Heart left ventricle (tissue), 16 donors: Measurements from ENCODE around the gene ATXN7L1. TPM values are rescaled to one million over a fixed set of nuclear protein-coding genes. Genes with fewer than 3 reads are reported as not detected.

Source experiments
- ATAC-seq, 4 donors: fragments of 200-7000 bp; cut with Tn5 transposase; one replicate each; pipeline ENCODE4 v1.9.1; 2020 to 2022; ENCODE audit warnings: moderate library complexity in 4 of 4, mild to moderate bottlenecking in 3 of 4, moderate number of reproducible peaks in 1 of 4
- DNase-seq, 5 donors: peaks; one replicate each; pipeline ENCODE4 v3.0.0-alpha.2; 2020
- H3K27ac ChIP-seq, 12 donors: fragments of 200-600 bp; sonication (generic) in 4 of 12; one replicate each; pipeline versions ENCODE4 v1.5.0 to v1.8.0; 2016 to 2022; ENCODE audit warnings: mild to moderate bottlenecking in 2 of 12
- H3K27me3 ChIP-seq, 9 donors: fragments of 200-600 bp; sonication (generic) in 2 of 9; one replicate each; pipeline versions ENCODE4 v1.5.1 to v1.8.0; 2016 to 2022; ENCODE audit warnings: mild to moderate bottlenecking in 3 of 9
- H3K36me3 ChIP-seq, 9 donors: fragments of 200-600 bp; sonication (generic) in 2 of 9; one replicate each; pipeline versions ENCODE4 v1.5.0 to v1.8.0; 2018 to 2022; ENCODE audit warnings: mild to moderate bottlenecking in 2 of 9
- H3K4me1 ChIP-seq, 12 donors: fragments of 200-600 bp; sonication (generic) in 4 of 12; one replicate each; pipeline versions ENCODE4 v1.5.0 to v1.8.0; 2016 to 2022; ENCODE audit warnings: mild to moderate bottlenecking in 3 of 12
- H3K4me3 ChIP-seq, 12 donors: fragments of 200-600 bp; sonication (generic) in 4 of 12; one replicate each; pipeline versions ENCODE4 v1.5.0 to v1.8.0; 2017 to 2022; ENCODE audit warnings: mild to moderate bottlenecking in 9 of 12, moderate library complexity in 4 of 12
- H3K9me3 ChIP-seq, 12 donors: fragments of 200-600 bp; sonication (generic) in 4 of 12; one replicate each; pipeline versions ENCODE4 v1.5.0 to v1.8.0; 2016 to 2022; ENCODE audit warnings: mild to moderate bottlenecking in 1 of 12
- POLR2A ChIP-seq, 2 donors: fragments of 450-650 bp; IDR thresholded peaks; one replicate each; pipeline ENCODE4 v1.6.1; 2017; ENCODE audit warnings: antibody characterized with exemption in 2 of 2, mild to moderate bottlenecking in 2 of 2, moderate library complexity in 2 of 2
- WGBS, 4 donors: extraction: QIAGEN DNeasy Blood & Tissue Kit in 2 of 4; methylation state at CpG; one replicate each; pipeline versions ENCODE4 v1.1.5 to v1.1.7; 2013 to 2018; 5-methylcytosine and 5-hydroxymethylcytosine counted together
- intact Hi-C, 10 donors: fragments of 100-400 bp; cut with DNase I; formaldehyde crosslinking; loops; one replicate each; pipeline versions ENCODE4 v1.11.1 to v1.14.2; 2022
- polyA plus RNA-seq, 2 donors: library from polyadenylated mRNA; stranded (reverse); fragments of 200-250 nt; gene quantifications; one replicate each; pipeline ENCODE4 v1.2.3, GENCODE V29; 2013
- total RNA-seq, 9 donors: library from RNA; depleted of rRNA in 2 of 9; stranded (reverse); fragments of >200 nt in 2 of 9; fragmentation: NEBNext Ultra II Directional in 3 of 9; extraction: Animal tissue kit (Norgen Biotek cat#: 25700) in 3 of 9; gene quantifications; one replicate each; pipeline versions ENCODE4 v1.1.0 to v1.2.4, GENCODE V29; 2016 to 2023
- TF ChIP-seq, protein P1 (sequence below), 12 donors: fragments of 200-600 bp; sonication (generic) in 4 of 12; IDR thresholded peaks; one replicate each; pipeline versions ENCODE4 v1.5.0 to v1.8.0; 2018 to 2022; ENCODE audit warnings: antibody characterized with exemption in 12 of 12, mild to moderate bottlenecking in 5 of 12
- donor health status: ischemic (EF 13 %, LVEDD 7.1; RV severe dilation, severe dysfunction).
- donor health status: healthy with polysubstance abuse.
- donor health status: DM: no; HTN: yes; CAD: no.
- donor health status: DM: no; HTN: no; CAD: no.
- donor health status: ischemic (EF 25% LVEDD 6.9; RV normal size, moderate dysfunction).
- donor health status: ischemic (EF 25% LVEDD 5.7; RV mildly dilated, moderate dysfunction).
- donor health status: healthy.
- donor health status: DM: yes; HTN: yes; CAD: no.
- donor health status: ischemic (EF 35%, LVEDD 5.7; RV mildly dilated, moderate dysfunction).
- donor health status: nonischemic (EF 11% LVEDD 7.7; RV severe dilation, severe dysfunction).
- donor health status: DM: yes; HTN: yes; CAD: no.
- donor health status: PGD.
- donor health status: ischemic (EF 29% LVEDD 5.4; RV normal size, mild dysfunction).
- donor health status: nonischemic (EF 23%, LVEDD 6.1; RV moderate dilation, normal function).

The ATXN7L1 gene
- total and polyA plus RNA-seq, 11 donors, result 2.0 to 10.6 (median 3.6) TPM

DNA sequence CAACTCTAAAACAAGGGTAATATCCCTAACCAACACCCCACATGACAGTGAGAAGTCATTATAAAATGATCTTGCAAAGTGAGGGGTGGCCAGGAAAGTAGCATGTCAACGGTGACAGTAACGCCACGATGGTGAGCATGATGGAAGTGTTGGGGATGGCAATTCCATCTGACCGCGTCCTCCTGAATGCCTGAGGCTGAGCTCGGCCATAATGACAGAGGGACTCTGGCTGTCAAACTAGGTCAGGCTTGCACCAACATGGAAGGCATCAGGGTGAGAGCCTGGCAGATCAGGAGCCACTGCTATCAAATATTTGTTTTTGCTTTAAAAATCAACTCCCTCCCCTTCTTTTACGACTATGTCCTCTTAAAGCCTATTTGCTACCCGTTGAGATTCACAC is 239.4 kb downstream of the ATXN7L1 start:
- TF ChIP-seq POLR2A (IDR thresholded peaks at IDR 0.05), result no peak
- TF ChIP-seq, protein P1, sequence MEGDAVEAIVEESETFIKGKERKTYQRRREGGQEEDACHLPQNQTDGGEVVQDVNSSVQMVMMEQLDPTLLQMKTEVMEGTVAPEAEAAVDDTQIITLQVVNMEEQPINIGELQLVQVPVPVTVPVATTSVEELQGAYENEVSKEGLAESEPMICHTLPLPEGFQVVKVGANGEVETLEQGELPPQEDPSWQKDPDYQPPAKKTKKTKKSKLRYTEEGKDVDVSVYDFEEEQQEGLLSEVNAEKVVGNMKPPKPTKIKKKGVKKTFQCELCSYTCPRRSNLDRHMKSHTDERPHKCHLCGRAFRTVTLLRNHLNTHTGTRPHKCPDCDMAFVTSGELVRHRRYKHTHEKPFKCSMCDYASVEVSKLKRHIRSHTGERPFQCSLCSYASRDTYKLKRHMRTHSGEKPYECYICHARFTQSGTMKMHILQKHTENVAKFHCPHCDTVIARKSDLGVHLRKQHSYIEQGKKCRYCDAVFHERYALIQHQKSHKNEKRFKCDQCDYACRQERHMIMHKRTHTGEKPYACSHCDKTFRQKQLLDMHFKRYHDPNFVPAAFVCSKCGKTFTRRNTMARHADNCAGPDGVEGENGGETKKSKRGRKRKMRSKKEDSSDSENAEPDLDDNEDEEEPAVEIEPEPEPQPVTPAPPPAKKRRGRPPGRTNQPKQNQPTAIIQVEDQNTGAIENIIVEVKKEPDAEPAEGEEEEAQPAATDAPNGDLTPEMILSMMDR (IDR thresholded peaks at IDR 0.05), result no peak
- no peak for DNase-seq
- no peak overlapping the region for H3K27ac ChIP-seq
- peaks cover 0 to 82% (median 59%) of the 10 kb centered on the region in 9 donors for H3K36me3 ChIP-seq
- no peaks in the 10 kb centered on the region for H3K9me3 ChIP-seq
- H3K4me3 ChIP-seq, result no peak overlapping the region
- 85 to 94% (median 91%) methylated on average over 8 of the region's 8 CpGs for WGBS, 4 donors
- no peak for ATAC-seq
- no peaks in the 10 kb centered on the region for H3K27me3 ChIP-seq
- no peaks in the 10 kb centered on the region for H3K4me1 ChIP-seq
- intact Hi-C loops, result no loop called here

DNA sequence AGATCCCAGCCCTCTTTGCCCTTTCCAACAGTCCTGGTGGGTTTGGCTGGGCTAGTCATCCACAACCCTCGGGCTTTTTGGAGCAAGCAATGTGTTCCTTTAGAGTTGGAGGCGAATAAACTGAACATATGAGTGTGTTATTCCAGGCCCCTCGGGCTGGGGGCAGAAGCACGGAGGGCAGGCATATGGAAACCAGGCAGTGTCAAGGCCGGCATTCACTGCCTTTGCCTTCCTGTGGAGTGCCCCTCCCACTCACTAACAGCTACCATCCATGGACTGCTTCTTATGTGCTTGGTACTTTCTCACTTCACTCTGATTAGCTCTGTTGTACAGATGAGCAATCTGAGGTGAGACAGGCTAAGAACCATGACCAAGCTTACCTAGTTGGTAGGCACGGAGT is 241.2 kb downstream of the ATXN7L1 start:
- ATAC-seq (no peak), DNase-seq (no peak)
- no peaks in the 10 kb centered on the region for H3K27me3 ChIP-seq
- no peak overlapping the region for H3K4me3 ChIP-seq
- H3K27ac ChIP-seq, result no peak overlapping the region
- H3K36me3 ChIP-seq, result peaks cover 0 to 84% (median 62%) of the 10 kb centered on the region in 9 donors
- no peaks in the 10 kb centered on the region for H3K9me3 ChIP-seq
- WGBS, 4 donors, result 79 to 97% (median 91%) methylated on average over 6 of the region's 6 CpGs
- intact Hi-C loops, result no loop called here
- TF ChIP-seq, protein P1 (IDR thresholded peaks at IDR 0.05), result no peak
- no peak for TF ChIP-seq POLR2A (IDR thresholded peaks at IDR 0.05)
- H3K4me1 ChIP-seq, result no peaks in the 10 kb centered on the region

DNA sequence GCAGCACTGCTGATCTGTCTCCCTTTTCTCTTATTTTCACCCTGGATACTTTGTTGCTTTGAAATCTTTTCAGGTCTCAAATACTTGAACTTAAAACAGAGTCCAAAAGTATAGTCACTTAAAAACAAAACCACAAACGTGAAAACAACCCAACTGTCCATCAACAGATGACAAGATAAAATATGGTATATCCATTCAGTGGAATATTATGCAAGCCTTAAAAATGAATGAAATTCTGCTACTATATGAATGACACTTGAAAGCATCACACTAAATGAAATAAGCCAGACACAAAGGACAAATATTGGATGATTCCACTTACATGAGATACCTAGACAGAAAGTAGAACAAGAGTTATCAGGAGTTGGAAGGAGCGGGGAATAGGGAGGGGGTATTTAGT is 250.4 kb downstream of the ATXN7L1 start:
- H3K27me3 ChIP-seq, result no peaks in the 10 kb centered on the region
- H3K4me3 ChIP-seq, result no peak overlapping the region
- H3K4me1 ChIP-seq, result peaks cover 0 to 12% (median 6%) of the 10 kb centered on the region in 12 donors
- H3K36me3 ChIP-seq, result peaks cover 0 to 66% (median 32%) of the 10 kb centered on the region in 9 donors
- WGBS, 4 donors, result 69 to 97% (median 83%) methylated on average over 2 of the region's 2 CpGs
- H3K9me3 ChIP-seq, result peaks cover 0 to 12% (median 2%) of the 10 kb centered on the region in 12 donors
- TF ChIP-seq, protein P1 (IDR thresholded peaks at IDR 0.05), result no peak
- TF ChIP-seq POLR2A (IDR thresholded peaks at IDR 0.05), result no peak
- DNase-seq (no peak), ATAC-seq (no peak)
- no peak overlapping the region for H3K27ac ChIP-seq
- intact Hi-C loops, result no loop called here

DNA sequence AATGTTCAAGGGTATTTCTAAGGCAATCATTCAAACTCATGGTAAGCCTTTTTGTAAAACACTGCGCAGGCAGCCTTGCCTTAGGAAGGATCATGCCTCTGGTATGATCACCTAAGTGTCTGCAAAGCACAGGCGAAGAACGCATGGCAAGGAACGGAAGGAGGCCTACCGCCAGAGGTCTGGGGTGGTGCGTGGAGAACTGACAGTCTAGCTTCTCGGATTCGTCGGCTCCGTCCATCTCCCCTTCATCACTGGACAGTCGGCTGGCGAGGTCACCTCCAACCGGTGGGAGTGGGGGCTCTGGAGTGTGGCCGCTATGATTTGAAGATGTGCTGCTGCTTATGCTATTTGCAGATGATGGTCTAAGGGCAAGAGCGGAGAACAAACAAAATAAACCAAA is 252.5 kb downstream of the ATXN7L1 start:
- Histone ChIP-seq H3K27ac (no peak overlapping the region), H3K9me3 (peaks cover 0 to 12% (median 2%) of the 10 kb centered on the region in 12 donors), H3K4me1 (peaks cover 0 to 14% (median 6%) of the 10 kb centered on the region in 12 donors), H3K27me3 (no peaks in the 10 kb centered on the region), H3K4me3 (no peak overlapping the region), H3K36me3 (peaks cover 0 to 65% (median 29%) of the 10 kb centered on the region in 9 donors)
- ATAC-seq (no peak), DNase-seq (no peak)
- WGBS, 4 donors, result 96 to 97% (median 97%) methylated on average over 15 of the region's 15 CpGs
- intact Hi-C loops, result no loop called here
- TF ChIP-seq, protein P1 (IDR thresholded peaks at IDR 0.05), result no peak
- TF ChIP-seq POLR2A (IDR thresholded peaks at IDR 0.05), result no peak
